Myometrial cell (primary cell): ENCODE data around the gene S100A7A. TPM values are rescaled to one million over a fixed set of nuclear protein-coding genes. Genes with fewer than 3 reads are reported as not detected.

Source experiments
- total RNA-seq: library from RNA; depleted of rRNA; stranded (reverse); fragments of >200 nt; gene quantifications from 2 replicates; pipeline ENCODE4 v1.2.3, GENCODE V29; 2015

S100A7A gene
- total RNA-seq: not detected in 2 replicates

DNA sequence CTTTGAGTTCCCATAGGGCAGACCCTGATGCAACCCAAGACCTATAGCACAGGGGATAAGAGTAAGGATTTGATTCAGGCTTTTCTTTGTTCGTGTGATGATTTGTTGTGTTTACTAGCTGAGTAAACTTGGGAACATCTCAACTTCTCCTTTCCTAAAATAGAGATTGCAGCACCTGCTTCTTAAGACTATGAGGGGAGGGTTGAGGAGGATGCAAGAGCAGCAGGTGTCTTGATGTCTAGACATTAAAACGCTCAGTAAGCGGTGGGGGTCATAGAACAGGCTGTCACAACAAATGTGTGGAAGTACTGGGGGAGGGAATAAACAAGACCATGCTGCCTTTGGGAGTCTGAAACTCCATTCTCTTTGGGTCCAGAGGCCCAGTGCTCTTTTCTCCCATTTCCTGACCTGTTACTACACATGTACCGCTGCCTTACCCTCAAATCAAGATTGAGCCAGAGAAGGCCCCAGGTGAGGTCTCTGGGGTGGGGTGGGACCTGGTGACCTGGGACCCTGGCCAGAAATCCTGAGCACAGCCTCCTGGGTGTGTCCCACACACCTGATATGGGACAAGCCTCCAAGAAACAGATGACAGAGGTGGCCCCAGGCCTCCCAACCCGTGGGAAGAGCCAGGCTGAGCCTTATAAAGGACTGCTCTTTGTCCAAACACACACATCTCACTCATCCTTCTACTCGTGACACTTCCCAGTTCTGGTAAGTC is at the start of gene S100A7A:
TSS of gene S100A7A (plus strand) at position 671 of the 721 bp plus-strand sequence. CDS start 1,563 bp downstream, outside the sequence.

DNA sequence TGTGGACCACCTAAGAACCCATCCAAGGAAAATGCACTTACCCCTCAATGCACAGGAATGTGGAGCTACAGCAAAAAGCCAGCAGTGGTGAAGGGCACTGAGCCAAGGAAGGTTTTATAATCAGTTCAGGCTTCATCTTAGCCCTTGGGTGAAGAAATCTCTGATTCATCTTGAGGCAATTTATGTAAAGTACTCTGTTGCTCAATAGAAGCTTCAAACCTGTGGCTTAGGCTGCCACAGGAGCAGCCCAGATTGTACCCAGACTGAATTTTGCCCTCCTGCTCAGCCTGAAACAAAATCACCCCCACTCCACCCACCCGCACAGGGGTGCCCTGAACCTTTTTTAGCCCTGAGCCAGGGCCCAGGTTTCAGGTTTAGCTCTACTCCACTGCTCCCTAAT is 40.8 kb upstream of the S100A7A start, which contains the start of gene S100A12:
TSS of gene S100A12 (minus strand) at position 111 of the 400 bp plus-strand sequence. CDS start 1,029 bp downstream, outside the sequence.

DNA sequence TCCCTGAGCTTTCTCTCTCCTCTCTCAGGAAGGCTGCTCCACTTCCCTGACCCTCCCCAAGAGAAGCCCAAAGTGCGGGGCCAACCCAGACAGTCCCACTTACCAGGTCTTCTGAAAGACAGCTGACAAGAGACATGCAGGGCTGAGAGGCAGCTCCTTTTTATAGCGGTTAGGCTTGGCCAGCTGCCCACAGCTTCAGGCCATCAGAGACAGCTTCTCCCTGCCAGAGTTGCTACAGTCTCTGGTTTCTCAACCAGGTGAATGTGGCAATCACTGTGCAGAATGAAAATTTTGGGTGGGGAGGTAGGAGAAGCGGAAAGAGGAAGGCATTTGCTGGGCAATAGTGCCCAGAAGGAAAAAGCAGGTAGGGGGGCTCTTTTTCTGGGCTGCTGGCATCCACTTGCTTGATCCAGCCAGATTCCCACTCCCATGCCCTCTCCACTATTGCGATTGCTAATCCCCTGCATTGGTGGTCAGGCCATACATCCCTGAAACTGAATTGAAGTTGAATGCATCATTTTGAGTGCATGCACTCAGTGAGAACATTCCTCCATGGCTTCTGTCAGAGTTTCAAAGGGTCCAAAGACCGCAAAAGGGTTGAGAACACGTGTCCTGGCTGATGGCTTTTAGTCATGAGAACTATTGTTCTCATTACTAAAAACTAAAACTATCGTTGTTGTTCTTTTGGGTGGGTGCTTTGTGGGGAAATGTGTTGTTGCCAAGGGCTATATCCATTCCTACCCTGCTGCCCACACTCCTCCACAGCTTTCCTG is 25.2 kb upstream of the S100A7A start, which contains the start of gene S100A8:
TSS of gene S100A8 (minus strand) at position 136 of the 773 bp plus-strand sequence. CDS start 538 bp downstream, outside the sequence.

GRCh38 chr1:153460551-153460950 is 44.2 kb downstream of the S100A7A start, which contains the start of gene S100A7:
Gene S100A7, minus strand, starts transcription at chr1:153460651. Its CDS starts 1,638 bp downstream, at chr1:153459013.

Other genes starting within 250 kb of the S100A7A start
- not detected in 2 replicates for gene LELP1, start 213.1 kb upstream of the S100A7A start, total RNA-seq
- gene PRR9, start 198.9 kb upstream of the S100A7A start, total RNA-seq: not detected in 2 replicates
- gene LORICRIN, start 156.8 kb upstream of the S100A7A start, total RNA-seq: not detected in 2 replicates
- gene PGLYRP3, start 103.6 kb upstream of the S100A7A start, total RNA-seq: not detected in 2 replicates
- not detected in 2 replicates for gene PGLYRP4, start 67.7 kb upstream of the S100A7A start, total RNA-seq
- not detected in 2 replicates for gene S100A9, start 58.7 kb upstream of the S100A7A start, total RNA-seq
- not detected in 2 replicates for gene S100A12, start 40.9 kb upstream of the S100A7A start, total RNA-seq
- not detected in 2 replicates for gene S100A8, start 25.4 kb upstream of the S100A7A start, total RNA-seq
- not detected in 2 replicates for gene S100A7, start 44.1 kb downstream of the S100A7A start, total RNA-seq
- gene S100A6, start 119.5 kb downstream of the S100A7A start, total RNA-seq: 1,090 and 1,431 TPM in 2 replicates
- 1.4 TPM in 1 of 2 replicates, not detected in the other for gene S100A5, start 124.4 kb downstream of the S100A7A start, total RNA-seq
- 45.3 and 54.9 TPM in 2 replicates for gene S100A4, start 129.3 kb downstream of the S100A7A start, total RNA-seq
- gene S100A3, start 132.7 kb downstream of the S100A7A start, total RNA-seq: 5.8 and 15.8 TPM in 2 replicates
- gene S100A2, start 149.3 kb downstream of the S100A7A start, total RNA-seq: 0.29 and 2.3 TPM in 2 replicates
- gene S100A16, start 196.6 kb downstream of the S100A7A start, total RNA-seq: 807 and 927 TPM in 2 replicates
- not detected in 2 replicates for gene S100A14, start 199.8 kb downstream of the S100A7A start, total RNA-seq
- 262 and 338 TPM in 2 replicates for gene S100A13, start 211.0 kb downstream of the S100A7A start, total RNA-seq
- not detected in 2 replicates for gene S100A1, start 211.9 kb downstream of the S100A7A start, total RNA-seq
- 36.0 and 43.8 TPM in 2 replicates for gene CHTOP, start 217.5 kb downstream of the S100A7A start, total RNA-seq
- gene SNAPIN, start 242.2 kb downstream of the S100A7A start, total RNA-seq: 71.8 and 89.7 TPM in 2 replicates